Measurements from ENCODE around the gene USP49.

GRCh38 chr6:41884957-41885356, 10.2 kb downstream of the USP49 start:
- TF ChIP-seq EZH2 (IDR thresholded peaks at IDR 0.05; ENCODE audit: insufficient read depth, poor library complexity, severe bottlenecking) (no peak), EZH2phosphoT487 (IDR thresholded peaks at IDR 0.05; ENCODE audit: insufficient read depth, low read depth) (no peak)

All from GM23248 (cell line).